Tibial nerve (tissue), 4 donors: ENCODE measurements around the gene RGMB. TPM values are rescaled to one million over a fixed set of nuclear protein-coding genes. Genes with fewer than 3 reads are reported as not detected.

Experiments
- DNase-seq, 2 donors: peaks; one replicate each; pipeline ENCODE4 v3.0.0-alpha.2; 2019; ENCODE audit warnings: low spot score in 2 of 2
- H3K27ac ChIP-seq, 4 donors: fragments of 200-600 bp; sonication (generic) in 3 of 4; one replicate each; pipeline ENCODE4 v1.5.1; 2017 to 2019; ENCODE audit warnings: mild to moderate bottlenecking in 1 of 4
- H3K27me3 ChIP-seq, 2 donors: fragments of 200-600 bp; sonication (generic) in 1 of 2; one replicate each; pipeline versions ENCODE4 v1.5.1 to v1.6.0; 2017 to 2019
- H3K36me3 ChIP-seq, 3 donors: fragments of 200-600 bp; sonication (generic); one replicate each; pipeline ENCODE4 v1.5.1; 2018 to 2019
- H3K4me1 ChIP-seq, 4 donors: fragments of 200-600 bp; sonication (generic) in 3 of 4; one replicate each; pipeline ENCODE4 v1.5.1; 2017 to 2019
- H3K4me3 ChIP-seq, 4 donors: fragments of 200-600 bp; sonication (generic) in 3 of 4; one replicate each; pipeline ENCODE4 v1.5.1; 2017 to 2019; ENCODE audit warnings: mild to moderate bottlenecking in 1 of 4, moderate library complexity in 1 of 4
- H3K9me3 ChIP-seq, 4 donors: fragments of 200-600 bp; sonication (generic) in 3 of 4; one replicate each; pipeline ENCODE4 v1.5.1; 2017 to 2019
- EP300 ChIP-seq, 2 donors: sonication (generic); formaldehyde crosslinking; IDR thresholded peaks; one replicate each; pipeline ENCODE4 v1.6.1; 2017; ENCODE audit warnings: antibody characterized with exemption in 2 of 2, mild to moderate bottlenecking in 1 of 2
- POLR2A ChIP-seq, 2 donors: fragments of 450-650 bp; IDR thresholded peaks; one replicate each; pipeline ENCODE4 v1.6.1; 2017; ENCODE audit warnings: antibody characterized with exemption in 2 of 2, mild to moderate bottlenecking in 2 of 2, moderate library complexity in 2 of 2
- WGBS, 2 donors: methylation state at CpG; one replicate each; pipeline ENCODE4 v1.1.5; 2018; 5-methylcytosine and 5-hydroxymethylcytosine counted together
- total RNA-seq, 4 donors: library from RNA; depleted of rRNA; stranded (reverse); fragments of >200 nt; gene quantifications; one replicate each; pipeline ENCODE4 v1.1.0, GENCODE V29; 2016
- TF ChIP-seq, protein P1 (sequence below), 5 experiments: fragments of 200-600 bp in 3 of 5; fragments of 450-650 bp in 2 of 5; sonication (generic) in 3 of 5; IDR thresholded peaks; one replicate each; pipeline ENCODE4 v1.5.1; 2016 to 2019; ENCODE audit warnings: antibody characterized with exemption in 5 of 5, mild to moderate bottlenecking in 3 of 5, moderate library complexity in 2 of 5

The RGMB gene
- total RNA-seq, 4 donors from 2014 or later = 31.8 to 43.1 (median 36.6) TPM

DNA sequence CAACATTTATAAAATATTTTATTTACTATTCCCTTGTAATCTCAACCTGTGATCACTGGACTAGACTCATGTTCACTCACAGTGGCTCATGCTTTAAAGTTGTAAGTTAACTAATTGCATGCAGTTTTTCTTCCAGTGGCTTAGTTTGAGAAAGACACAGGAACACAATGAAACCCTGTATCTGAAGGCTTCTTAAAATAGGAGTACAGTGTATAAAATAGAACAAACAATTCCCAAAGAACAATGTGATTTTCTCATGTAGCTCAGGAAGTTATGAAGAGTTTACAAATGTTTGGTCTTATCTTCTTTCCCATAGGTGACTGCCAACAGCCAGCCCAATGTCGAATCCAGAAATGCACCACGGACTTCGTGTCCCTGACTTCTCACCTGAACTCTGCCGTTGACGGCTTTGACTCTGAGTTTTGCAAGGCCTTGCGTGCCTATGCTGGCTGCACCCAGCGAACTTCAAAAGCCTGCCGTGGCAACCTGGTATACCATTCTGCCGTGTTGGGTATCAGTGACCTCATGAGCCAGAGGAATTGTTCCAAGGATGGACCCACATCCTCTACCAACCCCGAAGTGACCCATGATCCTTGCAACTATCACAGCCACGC, 5.9 kb downstream of the RGMB start:
- H3K4me1 ChIP-seq = peaks cover 0 to 90% (median 42%) of the 10 kb centered on the region in 4 donors
- H3K36me3 ChIP-seq = peaks cover 0 to 20% (median 0%) of the 10 kb centered on the region in 3 donors
- TF ChIP-seq, protein P1, sequence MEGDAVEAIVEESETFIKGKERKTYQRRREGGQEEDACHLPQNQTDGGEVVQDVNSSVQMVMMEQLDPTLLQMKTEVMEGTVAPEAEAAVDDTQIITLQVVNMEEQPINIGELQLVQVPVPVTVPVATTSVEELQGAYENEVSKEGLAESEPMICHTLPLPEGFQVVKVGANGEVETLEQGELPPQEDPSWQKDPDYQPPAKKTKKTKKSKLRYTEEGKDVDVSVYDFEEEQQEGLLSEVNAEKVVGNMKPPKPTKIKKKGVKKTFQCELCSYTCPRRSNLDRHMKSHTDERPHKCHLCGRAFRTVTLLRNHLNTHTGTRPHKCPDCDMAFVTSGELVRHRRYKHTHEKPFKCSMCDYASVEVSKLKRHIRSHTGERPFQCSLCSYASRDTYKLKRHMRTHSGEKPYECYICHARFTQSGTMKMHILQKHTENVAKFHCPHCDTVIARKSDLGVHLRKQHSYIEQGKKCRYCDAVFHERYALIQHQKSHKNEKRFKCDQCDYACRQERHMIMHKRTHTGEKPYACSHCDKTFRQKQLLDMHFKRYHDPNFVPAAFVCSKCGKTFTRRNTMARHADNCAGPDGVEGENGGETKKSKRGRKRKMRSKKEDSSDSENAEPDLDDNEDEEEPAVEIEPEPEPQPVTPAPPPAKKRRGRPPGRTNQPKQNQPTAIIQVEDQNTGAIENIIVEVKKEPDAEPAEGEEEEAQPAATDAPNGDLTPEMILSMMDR (IDR thresholded peaks at IDR 0.05) = no peak
- TF ChIP-seq EP300 (IDR thresholded peaks at IDR 0.05) (no peak), POLR2A (IDR thresholded peaks at IDR 0.05) (no peak)
- no peak overlapping the region for H3K4me3 ChIP-seq
- DNase-seq = no peak
- no peaks in the 10 kb centered on the region for H3K9me3 ChIP-seq
- peak overlapping the region in 1 of 4 donors; percentile 32 for H3K27ac ChIP-seq
- no peaks in the 10 kb centered on the region for H3K27me3 ChIP-seq
- WGBS, 2 donors = 83 to 90% methylated on average over 11 of the region's 11 CpGs

DNA sequence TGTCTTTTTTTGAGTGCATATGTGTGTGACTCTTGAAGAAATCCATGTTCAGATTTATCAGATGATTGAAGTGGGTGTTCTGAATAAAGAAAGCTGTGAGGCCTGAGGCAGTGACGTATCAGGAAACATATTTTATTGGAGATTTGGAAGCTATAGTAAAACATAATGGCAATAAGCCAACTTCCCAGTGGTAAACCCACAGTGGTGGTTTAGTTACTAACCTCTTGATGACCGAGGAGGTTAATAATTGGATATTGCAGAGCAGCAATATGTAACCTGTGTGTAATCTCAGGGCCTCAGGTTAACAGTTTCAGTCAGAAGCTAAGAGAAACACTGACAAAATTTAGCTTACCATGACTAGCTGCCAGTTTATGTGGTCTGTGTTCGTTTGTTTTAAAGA, 6.9 kb downstream of the RGMB start:
- no peak for DNase-seq
- Histone ChIP-seq H3K27me3 (no peaks in the 10 kb centered on the region), H3K36me3 (peaks cover 0 to 20% (median 0%) of the 10 kb centered on the region in 3 donors), H3K27ac (no peak overlapping the region), H3K9me3 (no peaks in the 10 kb centered on the region), H3K4me1 (peaks cover 0 to 94% (median 44%) of the 10 kb centered on the region in 4 donors), H3K4me3 (no peak overlapping the region)
- TF ChIP-seq POLR2A (IDR thresholded peaks at IDR 0.05) (no peak), EP300 (IDR thresholded peaks at IDR 0.05) (no peak)
- TF ChIP-seq, protein P1 (IDR thresholded peaks at IDR 0.05) = no peak
- 70 to 74% methylated on average over 3 of the region's 3 CpGs for whole genome bisulfite sequencing, 2 donors

DNA sequence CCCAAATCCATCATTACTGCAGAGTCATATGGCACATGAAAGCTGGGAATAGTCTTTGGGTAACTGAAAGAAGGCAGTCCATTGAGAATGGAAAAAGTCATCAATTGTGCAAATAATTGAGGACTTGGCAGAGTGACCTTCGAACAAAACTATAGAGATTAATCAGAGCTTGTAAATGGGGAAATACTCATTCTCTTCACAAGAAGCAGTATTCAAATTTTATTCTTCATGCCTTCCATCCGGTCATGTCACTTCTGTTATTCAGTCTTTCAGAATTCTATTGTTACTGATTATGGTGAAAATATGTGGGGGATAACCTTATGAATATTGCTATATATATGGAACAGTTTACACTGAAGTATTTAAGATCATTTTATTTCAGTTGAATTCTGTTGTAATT, 8.1 kb downstream of the RGMB start:
- no peaks in the 10 kb centered on the region for H3K9me3 ChIP-seq
- TF ChIP-seq, protein P1 (IDR thresholded peaks at IDR 0.05) = no peak
- TF ChIP-seq POLR2A (IDR thresholded peaks at IDR 0.05) (no peak), EP300 (IDR thresholded peaks at IDR 0.05) (no peak)
- H3K27me3 ChIP-seq = no peaks in the 10 kb centered on the region
- peak overlapping the region in 1 of 4 donors; percentile 13 for H3K27ac ChIP-seq
- WGBS, 2 donors = 41 to 46% methylated on average over 2 of the region's 2 CpGs
- no peak for DNase-seq
- peaks cover 0 to 20% (median 0%) of the 10 kb centered on the region in 3 donors for H3K36me3 ChIP-seq
- H3K4me3 ChIP-seq = no peak overlapping the region
- H3K4me1 ChIP-seq = peaks cover 0 to 94% (median 42%) of the 10 kb centered on the region in 4 donors

DNA sequence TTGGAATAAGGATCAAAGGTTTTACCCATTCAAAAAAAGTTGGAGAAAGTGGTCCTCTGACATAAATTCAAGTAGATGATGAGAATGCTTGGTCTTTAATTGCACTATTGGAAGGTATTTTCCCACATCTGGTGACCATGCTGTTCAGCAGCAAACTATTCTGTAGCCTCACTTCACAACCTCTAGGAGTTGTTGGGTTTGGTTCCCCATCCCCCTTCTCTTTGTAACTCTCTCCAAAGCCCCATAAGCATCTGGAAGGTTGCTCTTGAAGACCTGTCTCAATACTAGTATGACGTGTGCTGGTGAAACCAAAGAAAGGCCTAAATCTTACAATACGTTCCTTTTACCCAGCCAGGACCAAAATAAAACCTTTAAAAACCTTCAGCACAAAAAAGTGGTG, 8.5 kb downstream of the RGMB start:
- WGBS, 2 donors = 91 to 92% methylated on average over 2 of the region's 2 CpGs
- Histone ChIP-seq H3K36me3 (peaks cover 0 to 20% (median 0%) of the 10 kb centered on the region in 3 donors), H3K4me3 (no peak overlapping the region), H3K9me3 (no peaks in the 10 kb centered on the region), H3K27ac (no peak overlapping the region), H3K27me3 (no peaks in the 10 kb centered on the region), H3K4me1 (peaks cover 0 to 94% (median 42%) of the 10 kb centered on the region in 4 donors)
- no peak for TF ChIP-seq POLR2A (IDR thresholded peaks at IDR 0.05)
- TF ChIP-seq EP300 (IDR thresholded peaks at IDR 0.05) = no peak
- TF ChIP-seq, protein P1 (IDR thresholded peaks at IDR 0.05) = no peak
- DNase-seq = no peak

DNA sequence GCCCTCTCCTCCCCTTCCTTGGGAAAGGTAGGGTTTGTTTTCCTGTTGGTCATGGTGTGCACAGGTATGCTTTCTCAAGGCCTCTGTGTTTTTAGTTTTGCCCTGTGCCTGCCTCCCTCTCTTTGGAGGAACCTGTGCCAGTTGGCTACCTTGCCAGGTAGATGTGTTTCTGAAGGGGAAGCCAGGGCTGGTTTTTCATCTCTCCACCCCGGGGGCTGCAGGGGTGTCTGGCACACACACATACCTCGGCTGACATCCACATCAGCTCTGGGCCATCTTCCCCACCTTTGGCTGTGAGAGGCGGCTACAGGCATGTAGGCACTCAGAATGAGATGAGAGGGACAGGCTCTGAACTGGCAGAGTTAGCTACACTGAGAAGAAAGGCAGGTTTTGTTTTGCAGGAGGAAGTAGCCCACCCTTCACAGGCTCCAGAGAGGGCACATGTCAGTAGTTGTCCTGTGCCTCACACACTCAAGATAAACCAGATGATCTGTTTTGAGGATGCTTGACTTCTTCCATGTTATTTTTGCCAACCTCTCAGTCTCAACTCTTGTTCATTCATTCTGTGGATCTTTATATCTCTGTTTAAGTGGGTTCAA, 9.7 kb downstream of the RGMB start:
- H3K36me3 ChIP-seq = peaks cover 0 to 20% (median 0%) of the 10 kb centered on the region in 3 donors
- no peak overlapping the region for H3K27ac ChIP-seq
- no peaks in the 10 kb centered on the region for H3K9me3 ChIP-seq
- peaks cover 0 to 90% (median 44%) of the 10 kb centered on the region in 4 donors for H3K4me1 ChIP-seq
- TF ChIP-seq, protein P1 (IDR thresholded peaks at IDR 0.05) = no peak
- TF ChIP-seq EP300 (IDR thresholded peaks at IDR 0.05) (no peak), POLR2A (IDR thresholded peaks at IDR 0.05) (no peak)
- no peaks in the 10 kb centered on the region for H3K27me3 ChIP-seq
- no peak overlapping the region for H3K4me3 ChIP-seq
- DNase-seq = no peak
- 61 to 72% methylated on average over 3 of the region's 3 CpGs for WGBS, 2 donors
